Ramos (cell line): ENCODE results near the gene HEG1.

ENCODE experiments used
- in situ Hi-C: fragments of 300-500 bp; cut with MboI; formaldehyde crosslinking; loops from one replicate; pipeline ENCODE4 v1.14.3; 2022; ENCODE audit warnings: low sequenced_read_pairs; ENCODE audit not compliant: unreplicated experiment

The HEG1 gene

DNA sequence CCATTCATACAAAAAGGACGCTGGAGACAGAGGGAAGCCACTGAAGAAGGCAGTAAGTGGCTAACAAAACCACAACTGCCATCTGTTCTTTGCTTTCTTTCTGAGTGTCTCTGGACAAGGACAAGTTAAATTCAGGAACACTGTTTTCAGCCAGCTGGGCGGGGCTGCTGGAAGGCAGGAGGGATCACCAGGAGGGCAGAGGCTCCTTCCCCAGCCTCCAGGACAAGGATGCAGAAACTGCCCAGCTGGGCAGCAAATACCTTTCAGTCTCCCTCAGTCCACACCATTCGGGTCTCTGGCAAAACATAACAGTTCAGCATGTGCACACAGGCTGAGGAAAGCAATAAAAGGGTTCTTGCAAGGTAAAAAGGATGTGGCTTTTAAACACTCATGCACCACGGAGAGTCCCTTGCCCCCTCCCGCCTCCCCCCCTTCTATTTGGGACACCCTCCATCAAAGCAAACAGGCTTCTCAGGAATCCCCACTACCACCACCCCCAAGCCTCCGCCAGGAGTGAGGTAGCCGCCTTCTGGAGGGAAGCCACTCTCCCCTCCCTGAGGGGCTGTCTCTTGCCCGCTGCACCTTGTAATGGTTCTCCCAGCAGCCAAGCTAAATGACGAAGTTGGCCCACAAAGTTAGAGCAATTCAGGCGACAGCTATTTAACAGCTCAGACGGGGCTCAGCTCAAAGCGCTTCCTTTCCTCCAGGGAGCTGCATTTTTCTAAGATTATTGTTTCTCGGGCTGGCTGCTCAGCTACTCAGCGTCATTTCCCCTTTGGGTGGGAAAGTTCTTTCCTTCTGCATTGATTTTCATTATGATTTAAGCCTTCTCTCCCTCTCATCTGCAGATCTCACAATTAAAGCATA lies 3.8 kb downstream of the HEG1 start:
- in situ Hi-C loops, result no loop called here

DNA sequence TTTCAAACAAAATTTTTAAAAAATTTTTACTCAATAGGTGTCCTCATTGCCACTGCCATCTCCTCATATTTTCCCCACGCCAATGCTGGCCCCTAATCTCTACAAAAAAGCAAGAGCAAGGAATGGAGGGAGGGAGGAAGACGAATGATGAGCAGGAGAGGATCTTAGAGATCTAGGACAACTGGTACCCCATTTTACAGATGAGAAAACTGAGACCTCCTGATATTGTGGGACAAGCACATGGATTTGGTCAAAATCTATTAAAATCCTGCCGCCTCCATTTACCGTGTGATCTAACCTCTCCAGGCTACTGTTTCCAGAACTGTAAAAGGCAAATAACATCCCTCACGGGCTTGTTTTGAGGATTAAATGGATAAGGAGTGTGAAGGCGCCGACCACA lies 4.6 kb downstream of the HEG1 start:
- in situ Hi-C loops, result no loop called here

DNA sequence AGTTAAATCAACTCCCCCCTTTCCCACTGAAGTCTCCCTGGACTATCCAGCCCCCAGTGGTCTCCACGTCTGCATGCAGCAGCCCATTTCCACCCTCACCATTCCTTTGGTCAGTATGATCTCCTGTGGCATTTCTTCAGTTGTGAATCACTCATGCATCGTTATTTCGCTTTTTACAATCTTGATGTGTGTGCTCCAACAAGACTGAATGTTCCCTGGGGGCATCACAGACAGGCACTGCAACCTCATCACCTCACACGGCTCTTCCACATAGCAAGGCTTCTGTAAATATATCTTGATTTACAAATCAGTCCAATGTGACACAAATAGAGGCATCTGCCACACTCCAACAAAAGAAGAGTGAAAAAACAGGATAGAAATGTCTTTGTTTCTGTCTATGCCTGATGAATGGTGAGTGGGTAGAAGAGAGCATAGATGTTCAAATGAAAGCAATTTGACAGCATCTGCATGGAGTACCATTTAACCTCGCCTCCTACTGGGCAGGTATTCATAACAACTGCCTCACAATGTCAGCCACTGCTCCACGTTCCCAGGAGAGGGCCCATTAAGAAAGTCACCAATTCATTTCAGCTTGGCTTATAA lies 5.2 kb downstream of the HEG1 start:
- in situ Hi-C loops, result no loop called here

DNA sequence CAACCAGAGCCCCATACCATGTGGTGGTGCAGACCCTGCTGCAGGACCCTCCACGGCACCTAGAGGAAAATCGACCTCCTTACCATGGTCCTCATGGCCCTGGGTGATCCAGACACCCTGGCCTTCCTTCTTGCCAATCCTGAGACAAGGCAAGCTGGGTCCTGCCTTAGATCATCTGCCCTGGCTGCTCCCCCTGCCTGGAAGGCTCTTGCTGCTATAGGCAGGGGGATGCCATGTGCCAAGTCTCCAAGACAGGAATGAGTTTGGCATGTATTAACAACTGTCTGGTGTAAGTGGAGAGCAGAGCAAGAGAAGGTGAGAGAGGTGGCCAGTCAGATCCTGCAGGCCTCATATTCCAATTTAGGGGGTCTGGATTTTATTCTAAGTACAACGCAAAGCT lies 7.5 kb downstream of the HEG1 start:
- in situ Hi-C loops, result no loop called here

DNA sequence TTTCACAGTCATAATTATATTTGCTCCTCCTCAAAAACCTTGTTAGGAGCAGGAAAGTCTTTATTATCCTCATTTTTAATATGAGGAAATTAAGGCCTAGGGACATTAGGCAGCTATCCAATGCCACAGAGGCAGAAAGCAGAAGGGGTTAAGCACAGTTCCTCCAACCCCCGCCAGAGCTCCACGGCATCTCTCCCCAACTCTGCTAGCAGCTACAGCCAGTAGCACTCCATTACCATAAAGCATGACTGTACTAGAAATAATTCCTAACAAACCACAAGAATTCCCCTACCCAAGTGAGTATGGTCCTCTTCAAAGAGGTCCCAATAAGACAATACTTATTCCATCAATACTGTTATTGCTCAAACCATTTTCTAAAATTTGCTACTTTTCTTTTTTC lies 9.8 kb downstream of the HEG1 start:
- in situ Hi-C loops, result no loop called here

DNA sequence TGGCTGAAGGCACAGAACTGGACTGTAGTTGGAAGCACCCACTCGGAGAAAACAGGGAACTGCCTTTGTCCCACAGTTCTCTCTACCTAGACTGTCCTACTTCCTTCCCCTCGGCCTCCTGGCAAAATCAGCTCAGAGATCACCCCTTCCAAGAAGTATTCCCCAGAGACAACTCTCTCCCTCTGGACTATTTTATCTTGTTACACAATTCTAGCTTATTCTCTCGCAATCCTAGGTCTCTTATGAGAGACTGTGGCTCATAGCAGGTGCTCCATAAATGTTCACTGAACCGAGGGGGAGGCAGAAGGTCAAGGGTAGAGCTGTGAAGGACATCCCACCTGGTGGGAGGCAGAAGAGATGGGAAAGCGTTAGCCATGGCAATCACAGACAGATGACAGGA lies 10.6 kb downstream of the HEG1 start:
- in situ Hi-C loops, result no loop called here

DNA sequence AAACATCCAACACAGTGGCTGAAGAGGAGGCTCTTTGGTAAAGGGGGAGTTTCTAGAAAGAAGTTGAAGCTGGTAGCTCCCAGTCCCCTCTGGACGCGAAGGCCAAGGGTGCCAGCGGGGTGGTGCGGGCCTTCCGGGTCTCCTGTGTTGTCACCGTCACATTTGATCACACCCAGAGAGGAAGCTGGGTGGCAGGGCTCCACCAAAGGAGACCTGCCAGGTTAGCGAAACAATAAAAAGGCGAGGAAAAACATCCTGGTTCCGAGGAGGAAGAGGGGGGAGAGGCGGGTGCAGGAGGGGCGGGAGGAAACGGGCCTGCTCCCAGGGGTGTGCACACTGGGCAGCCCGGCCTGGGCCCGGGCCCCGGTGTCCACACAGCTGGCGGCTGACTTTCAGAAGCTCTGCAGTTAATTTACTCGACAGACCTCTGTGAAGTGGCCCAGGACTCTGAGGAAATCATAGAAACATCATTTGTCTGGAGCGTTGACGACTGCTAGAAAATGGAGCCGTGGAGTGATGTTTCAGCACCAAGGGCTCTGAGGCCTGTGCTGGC lies 12.1 kb downstream of the HEG1 start:
- in situ Hi-C loops, result no loop called here

DNA sequence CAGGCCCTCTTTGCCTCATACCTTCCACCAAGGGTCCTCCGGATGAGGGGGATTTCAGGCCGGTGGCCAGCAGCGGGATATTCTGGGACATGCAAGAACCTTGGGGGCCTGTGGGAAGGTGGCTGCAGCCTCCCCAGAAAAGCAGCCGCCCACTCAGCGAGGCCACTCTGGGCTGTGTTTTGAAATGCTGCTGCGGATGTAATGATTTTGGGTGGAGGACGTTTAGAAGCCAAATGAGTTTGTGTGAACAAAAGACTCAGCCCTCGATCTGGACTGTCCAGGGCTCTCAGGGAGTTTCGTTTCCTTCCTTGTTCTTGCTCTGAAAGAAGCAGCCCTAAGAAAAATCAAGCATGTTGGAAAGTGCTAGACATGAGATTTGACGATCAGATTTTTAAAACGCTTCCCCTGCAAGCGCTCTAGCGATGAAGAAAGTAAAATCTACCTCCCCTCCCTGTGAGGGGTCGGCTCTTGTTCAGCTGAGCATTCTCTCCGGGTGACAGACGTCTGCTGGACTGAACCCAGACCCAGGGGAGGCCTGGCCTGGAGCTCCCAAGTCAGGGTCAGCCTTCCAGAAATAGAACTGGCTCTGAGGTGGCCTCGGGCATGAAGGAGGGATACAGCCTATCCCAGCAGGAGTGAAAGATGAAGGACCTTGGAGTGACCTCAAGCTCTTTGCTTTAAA lies 12.9 kb downstream of the HEG1 start:
- in situ Hi-C loops, result no loop called here

DNA sequence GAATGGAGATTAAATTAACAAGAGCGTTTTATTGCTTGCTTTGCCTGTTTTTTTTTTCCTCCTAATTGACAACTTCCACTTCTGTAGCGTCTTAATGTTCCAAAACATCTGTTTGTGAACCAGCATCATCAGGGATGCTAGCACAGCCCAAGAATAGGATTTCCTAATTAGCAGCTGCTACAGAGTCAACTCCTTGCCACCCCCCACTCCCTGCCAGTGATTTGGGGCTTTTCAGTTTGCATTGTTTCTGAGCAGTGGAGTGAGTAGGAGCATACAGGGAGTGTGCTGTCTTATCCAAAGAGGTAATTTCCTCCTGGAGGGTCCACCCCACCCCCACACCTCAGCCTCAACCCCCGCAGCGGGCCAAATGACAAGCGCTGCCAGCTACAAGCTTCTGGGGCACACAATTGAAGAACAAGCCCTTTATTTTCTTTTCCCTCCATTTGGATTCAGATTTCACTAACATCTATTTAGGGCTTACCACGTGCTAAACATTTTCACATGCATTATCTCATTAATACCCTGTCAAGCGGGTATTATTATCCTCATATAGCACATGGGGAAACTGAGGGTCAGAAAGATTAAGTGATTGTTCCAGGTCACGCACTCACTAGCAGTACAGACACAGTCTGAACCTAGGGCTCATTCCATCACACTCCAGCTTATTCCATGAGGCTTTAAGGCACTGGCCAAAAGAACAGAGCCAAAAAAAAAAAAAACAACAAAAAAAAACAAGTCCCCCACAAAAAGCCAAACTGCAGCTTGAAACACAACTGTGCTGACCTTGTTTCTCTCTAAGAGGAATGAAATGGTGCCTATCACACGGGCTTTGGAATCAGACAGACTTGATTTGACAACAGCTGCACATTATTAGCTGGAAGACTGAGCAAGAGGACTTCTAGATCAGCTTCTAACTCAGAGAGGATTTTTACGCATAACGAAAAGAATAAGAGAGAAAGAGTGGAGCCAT lies 16.4 kb downstream of the HEG1 start:
- in situ Hi-C loops, result no loop called here

DNA sequence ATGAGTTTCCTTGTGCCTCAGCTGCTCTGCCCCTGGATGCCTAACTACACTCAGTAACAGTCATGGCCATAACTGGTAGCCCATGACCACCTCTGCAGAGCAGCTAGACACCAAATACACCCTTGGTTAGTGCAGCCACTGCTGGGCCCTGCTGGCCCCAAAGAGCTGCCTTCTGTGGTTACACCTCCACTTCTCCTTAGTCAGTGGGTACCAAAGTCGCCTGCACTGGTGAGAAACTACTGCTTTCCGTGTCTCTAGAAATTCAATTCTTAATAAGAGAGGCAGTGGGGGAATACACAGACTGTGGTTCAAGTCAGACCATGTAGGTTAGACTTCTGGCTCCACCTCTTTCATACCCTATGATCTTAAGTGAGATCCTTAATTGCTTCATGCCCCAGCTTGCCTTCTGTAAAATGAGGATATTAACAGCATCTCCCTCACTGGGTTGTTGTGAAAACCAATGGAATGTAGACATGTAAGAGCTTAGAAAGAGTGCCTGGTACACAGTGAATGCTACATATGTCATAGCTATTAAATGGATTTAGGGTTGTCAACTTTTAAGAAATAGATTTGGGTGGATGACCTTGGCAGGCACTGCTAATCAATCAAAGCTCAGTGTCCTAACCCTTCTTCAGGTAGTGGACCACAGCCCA lies 18.2 kb downstream of the HEG1 start:
- in situ Hi-C loops, result no loop called here

DNA sequence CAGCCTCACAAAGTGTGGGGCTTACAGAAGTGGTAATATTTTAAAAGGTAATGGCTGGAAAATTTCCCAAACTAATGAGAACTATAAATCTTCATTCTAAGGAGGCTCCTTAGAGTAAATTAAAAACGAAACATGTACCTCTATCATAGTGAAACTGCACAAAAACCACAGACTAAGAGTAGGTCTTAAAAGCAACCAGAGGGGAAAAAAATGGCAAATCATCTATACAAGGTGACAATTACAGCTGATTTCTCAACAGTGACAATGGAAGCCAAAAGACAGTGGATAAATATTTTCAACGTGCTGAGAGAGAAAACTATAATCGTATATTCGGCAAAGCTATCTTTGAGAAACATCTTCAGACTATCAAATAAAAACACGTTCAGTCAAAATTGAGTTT lies 20.6 kb downstream of the HEG1 start:
- in situ Hi-C loops, result no loop called here

DNA sequence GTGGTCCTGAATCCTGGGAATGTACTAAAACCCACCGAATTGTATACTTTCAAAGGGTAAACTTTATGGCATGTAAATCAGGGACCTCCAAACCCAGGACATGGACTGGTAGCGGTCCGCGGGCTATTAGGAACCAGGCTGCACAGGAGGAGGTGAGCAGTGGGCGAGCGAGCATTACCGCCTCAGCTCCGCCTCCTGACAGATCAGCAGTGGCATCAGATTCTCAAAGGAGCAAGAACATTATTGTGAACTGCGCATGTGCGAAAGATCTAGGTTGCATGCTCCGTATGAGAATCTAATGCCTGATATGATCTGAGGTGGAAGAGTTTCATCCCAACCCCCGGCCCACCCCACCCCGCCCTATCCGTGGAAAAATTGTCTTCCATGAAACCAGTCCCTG lies 22.2 kb downstream of the HEG1 start:
- in situ Hi-C loops, result no loop called here

DNA sequence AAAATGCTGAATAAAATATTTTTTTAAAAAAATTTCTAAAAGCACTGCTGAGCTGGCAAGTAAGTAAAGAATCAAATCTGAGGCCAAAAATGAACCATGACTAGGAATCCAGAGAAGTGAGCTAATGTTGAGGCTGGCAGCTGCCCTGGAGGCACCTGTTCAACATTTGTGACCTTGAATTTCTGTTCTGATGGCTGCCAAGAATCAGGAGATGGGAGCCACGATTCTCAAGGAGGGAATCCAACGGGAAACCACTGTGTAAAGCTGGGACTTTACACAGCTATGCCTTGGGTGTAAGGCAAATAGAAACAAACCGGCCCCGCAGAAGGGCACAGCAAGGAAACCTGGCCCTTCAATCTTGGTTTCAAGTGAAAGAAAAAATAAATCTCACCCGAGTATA lies 22.7 kb downstream of the HEG1 start:
- in situ Hi-C loops, result no loop called here

DNA sequence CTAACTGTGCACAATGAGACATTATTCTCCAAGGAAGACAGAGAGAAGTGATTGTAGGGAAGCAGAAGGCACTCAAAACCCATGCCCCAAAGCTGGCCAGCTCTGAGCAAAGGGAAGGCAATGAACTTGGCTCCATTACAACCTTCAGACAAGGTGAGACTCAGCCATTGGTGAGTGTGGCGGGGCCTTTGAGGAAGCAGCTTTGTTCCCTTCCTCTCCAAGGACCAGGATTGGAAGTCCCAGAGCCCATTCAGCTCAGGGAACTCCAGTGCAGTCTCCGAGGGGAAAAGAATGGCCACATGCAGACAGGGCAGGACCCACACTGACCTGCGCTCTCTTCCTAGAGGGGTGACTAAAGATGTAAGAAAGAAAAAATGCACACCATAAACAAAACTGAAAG lies 23.1 kb downstream of the HEG1 start:
- in situ Hi-C loops, result no loop called here

DNA sequence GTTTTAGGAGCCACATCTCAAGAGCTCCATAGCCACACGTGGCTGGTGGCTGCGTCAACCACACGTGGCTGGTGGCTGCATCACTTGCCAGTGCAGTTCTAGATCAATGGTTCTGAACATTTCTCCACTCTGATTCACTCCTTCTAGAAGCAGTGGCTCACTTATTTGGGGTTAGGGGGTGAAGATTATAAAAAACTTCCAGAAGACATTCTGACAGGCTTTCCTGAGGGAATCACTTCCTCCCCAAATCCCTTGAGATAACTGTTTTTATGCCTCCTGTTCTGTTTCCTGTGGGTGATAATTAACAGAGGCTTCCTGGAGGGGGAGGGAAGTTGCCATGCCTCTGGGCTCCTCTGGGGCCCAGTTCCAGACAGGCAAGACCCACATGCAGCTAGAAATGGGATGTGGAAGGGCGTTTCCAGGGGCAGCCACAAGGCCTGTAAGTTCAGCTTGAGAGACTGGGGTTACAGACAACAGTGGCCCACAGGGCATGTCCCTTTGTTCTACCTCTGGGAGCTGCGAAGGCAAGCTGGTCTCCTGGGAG lies 23.6 kb downstream of the HEG1 start:
- in situ Hi-C loops, result no loop called here

DNA sequence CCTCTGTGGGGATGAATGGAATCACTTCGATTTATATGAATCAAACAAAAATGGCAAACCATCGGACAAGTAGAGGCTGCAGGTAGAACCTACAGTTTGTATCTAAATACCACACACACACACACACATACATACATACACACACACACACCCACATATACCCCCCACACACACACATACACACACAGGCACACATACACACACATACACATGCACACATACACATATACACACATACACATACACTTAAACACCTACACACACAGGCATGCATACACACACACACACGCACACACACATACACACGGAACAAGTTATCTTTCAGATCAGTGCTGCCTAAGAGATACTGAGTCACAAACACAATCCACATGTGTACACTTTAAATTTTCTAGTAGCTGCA lies 24.3 kb downstream of the HEG1 start:
- in situ Hi-C loops, result no loop called here

DNA sequence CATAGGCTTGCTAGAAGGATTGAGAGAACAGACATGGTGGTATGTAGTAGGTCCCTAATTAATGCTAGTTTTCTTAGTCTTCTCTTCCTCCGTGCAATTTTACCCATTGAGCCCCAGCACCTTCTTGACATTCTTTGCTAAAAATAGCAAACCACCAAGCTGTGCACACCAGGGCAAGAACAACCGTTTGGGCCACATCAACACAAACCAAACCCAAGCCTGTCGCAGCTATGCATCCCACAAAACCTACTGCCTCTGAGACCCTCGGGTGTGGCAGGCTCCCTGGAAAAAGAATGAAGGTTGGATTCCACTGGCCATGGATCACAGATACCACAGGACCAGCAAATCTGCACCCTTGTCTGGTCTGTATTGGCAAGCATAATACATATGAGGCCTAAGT lies 27.1 kb downstream of the HEG1 start:
- in situ Hi-C loops, result no loop called here

DNA sequence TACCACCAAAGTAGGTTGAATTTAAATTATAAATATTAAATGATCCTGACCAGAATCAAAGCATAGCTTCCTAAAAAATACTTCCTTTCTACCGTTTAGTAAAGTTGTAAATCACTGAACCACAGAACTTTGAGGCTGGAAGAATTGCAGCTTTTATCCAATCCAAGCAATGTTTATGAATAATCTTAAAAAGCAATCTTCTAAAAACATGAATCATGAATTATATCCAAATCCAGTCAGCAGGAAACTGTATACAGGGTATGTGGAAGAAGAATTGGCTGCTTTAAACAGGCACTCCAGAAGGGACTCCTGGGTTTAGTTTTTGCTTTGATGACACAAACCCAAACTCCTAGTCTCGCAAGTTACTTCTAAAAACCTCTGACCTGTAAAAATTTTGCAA lies 30.2 kb downstream of the HEG1 start:
- in situ Hi-C loops, result no loop called here

DNA sequence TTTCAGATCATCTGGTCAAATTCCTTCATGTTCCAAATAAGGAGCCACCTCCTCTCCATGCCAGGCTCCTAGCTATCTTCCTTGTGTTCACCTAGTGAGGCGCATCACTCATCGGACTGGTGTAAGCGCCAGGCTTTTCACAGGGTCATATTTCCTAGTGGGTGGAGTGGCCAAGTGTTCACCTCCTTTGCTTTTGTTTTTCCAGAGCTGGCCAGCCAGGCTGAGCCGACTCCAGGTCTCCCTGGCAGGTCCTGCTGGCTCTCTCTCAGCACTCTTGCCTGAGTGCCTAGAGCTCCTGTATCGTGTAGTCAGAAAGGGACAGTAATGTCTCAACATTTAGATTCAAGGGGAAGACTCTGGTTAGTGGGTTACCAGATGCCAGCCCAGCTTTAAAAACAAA lies 31.0 kb downstream of the HEG1 start:
- in situ Hi-C loops, result no loop called here
